PC-3 (cell line): ENCODE results near the gene MARK3. TPM values are rescaled to one million over a fixed set of nuclear protein-coding genes. Genes with fewer than 3 reads are reported as not detected.

Source experiments
- ATAC-seq: fragments of 200-7000 bp; cut with Tn5 transposase; 2 replicates; pipeline ENCODE4 v1.9.1; 2020; ENCODE audit warnings: mild to moderate bottlenecking, moderate library complexity
- BruUV-seq: library from RNA; stranded (reverse); fragments of 400-500 nt; replicated peaks from 2 replicates; lab custom pipeline; 2021; lab: Mats Ljungman, UMichigan
- CTCF ChIA-PET: fragments of 300-600 bp; sonication (Branson Sonifier 250); formaldehyde crosslinking; loops from one replicate; lab custom pipeline; 2022; ENCODE audit warnings: antibody characterized with exemption; lab: Charles Lee
- POLR2A ChIA-PET: fragments of 300-600 bp; sonication (Branson Sonifier 250); formaldehyde crosslinking; loops from one replicate; lab custom pipeline; 2022; ENCODE audit warnings: antibody characterized with exemption; ENCODE audit not compliant: unreplicated experiment; lab: Charles Lee
- DNase-seq: peaks from one replicate; pipeline ENCODE4 v3.0.0-alpha.2; 2015
- H2AFZ ChIP-seq: fragments of 300-600 bp; sonication (generic); 2 replicates; pipeline ENCODE4 v1.6.0; 2016; ENCODE audit warnings: antibody characterized with exemption, low read length
- H3F3A ChIP-seq: fragments of 300-600 bp; sonication (generic); one replicate; pipeline ENCODE4 v1.6.0; 2017; ENCODE audit warnings: antibody characterized with exemption, low read length, control low read depth, mild to moderate bottlenecking; ENCODE audit not compliant: unreplicated experiment
- H3K27ac ChIP-seq: fragments of 300-600 bp; sonication (generic); 2 replicates; pipeline ENCODE4 v1.5.1; 2016; ENCODE audit warnings: mild to moderate bottlenecking, low read length
- H3K27me3 ChIP-seq: fragments of 300-600 bp; sonication (generic); 2 replicates; pipeline ENCODE4 v1.6.1; 2016; ENCODE audit warnings: low read length, mixed read lengths
- H3K36me3 ChIP-seq: fragments of 300-600 bp; sonication (generic); 2 replicates; pipeline ENCODE4 v1.6.1; 2016; ENCODE audit warnings: low read depth, mixed run types, low read length, mixed read lengths
- H3K4me1 ChIP-seq: fragments of 300-600 bp; sonication (generic); 2 replicates; pipeline ENCODE4 v1.5.1; 2016; ENCODE audit warnings: low read length; ENCODE audit not compliant: insufficient read depth
- H3K4me2 ChIP-seq: fragments of 300-600 bp; sonication (generic); 2 replicates; pipeline ENCODE4 v1.6.0; 2016; ENCODE audit warnings: low read length
- H3K4me3 ChIP-seq: fragments of 300-600 bp; sonication (generic); 2 replicates; pipeline ENCODE4 v1.5.1; 2016; ENCODE audit warnings: mild to moderate bottlenecking, low read length, mixed read lengths
- H3K79me2 ChIP-seq: fragments of 300-600 bp; sonication (generic); 2 replicates; pipeline ENCODE4 v1.6.1; 2017; ENCODE audit warnings: low read length, mixed read lengths
- H3K9ac ChIP-seq: fragments of 300-600 bp; sonication (generic); 2 replicates; pipeline ENCODE4 v1.6.0; 2016; ENCODE audit warnings: mild to moderate bottlenecking, low read length
- H3K9me2 ChIP-seq: fragments of 300-600 bp; sonication (generic); replicated peaks from 2 replicates; pipeline ENCODE4 v1.6.1; 2016; ENCODE audit warnings: mixed run types, low read length, mixed read lengths
- H3K9me3 ChIP-seq: fragments of 300-600 bp; sonication (generic); 2 replicates; pipeline ENCODE4 v1.6.1; 2016; ENCODE audit warnings: low read length, mixed read lengths
- H4K20me1 ChIP-seq: fragments of 300-600 bp; sonication (generic); 2 replicates; pipeline ENCODE4 v1.6.1; 2016; ENCODE audit warnings: low read length, mixed read lengths
- CTCF ChIP-seq: fragments of 300-600 bp; sonication (generic); conservative IDR thresholded peaks from 2 replicates; pipeline ENCODE4 v1.5.1; 2017; ENCODE audit warnings: antibody characterized with exemption, low read depth, mild to moderate bottlenecking, low read length
- EZH2 ChIP-seq: fragments of 300-600 bp; sonication (generic); IDR thresholded peaks from one replicate; pipeline ENCODE4 v1.6.1; 2017; ENCODE audit warnings: antibody characterized with exemption, mild to moderate bottlenecking, low read length; ENCODE audit not compliant: unreplicated experiment
- EZH2phosphoT487 ChIP-seq: fragments of 300-600 bp; sonication (generic); IDR thresholded peaks from 2 replicates; pipeline ENCODE4 v1.6.1; 2018; ENCODE audit warnings: mild to moderate bottlenecking, antibody characterized with exemption, low read length, borderline replicate concordance
- intact Hi-C: fragments of 100-400 bp; cut with micrococcal nuclease; formaldehyde crosslinking; loops from 2 replicates; pipeline ENCODE4 v1.9.0; 2023
- total RNA-seq: library from RNA; depleted of rRNA; stranded (reverse); fragments of >200 nt; gene quantifications from 2 replicates; pipeline ENCODE4 v1.2.3, GENCODE V29; 2014

The MARK3 gene
- total RNA-seq, 1 experiment from 2014 or later, result 69.9 TPM

- intact Hi-C loops, result no loop called here
- ATAC-seq (peak; percentile 50), DNase-seq (peak; percentile 38)
- Histone ChIP-seq H3K4me1 (no peaks in the 10 kb centered on the region), H3K36me3 (peaks cover 13% of the 10 kb centered on the region; the same call in 1 of the 2 replicates), H3K4me2 (no peak overlapping the region), H3K9me2 (no peaks in the 10 kb centered on the region), H3K27me3 (no peaks in the 10 kb centered on the region), H3K27ac (no peak overlapping the region), H3K9me3 (no peaks in the 10 kb centered on the region), H3K4me3 (no peak overlapping the region), H3K9ac (no peak overlapping the region), H3F3A (no peaks in the 10 kb centered on the region), H2AFZ (no peak overlapping the region), H3K79me2 (peaks cover 62% of the 10 kb centered on the region), H4K20me1 (peaks cover 10% of the 10 kb centered on the region)
- TF ChIP-seq EZH2phosphoT487, result no peak
- TF ChIP-seq EZH2, result no peak
- TF ChIP-seq CTCF, result no peak
- CTCF ChIA-PET, result no interaction called here
- POLR2A ChIA-PET, result no interaction called here
- BruUV-seq, result no TSS peak
Measured at GRCh38 chr14:103448097-103448496, 62.9 kb downstream of the MARK3 start.

- no peak overlapping the region for H3K4me3 ChIP-seq
- no peak overlapping the region for H3K9ac ChIP-seq
- no peaks in the 10 kb centered on the region for H3K9me2 ChIP-seq
- no peak for DNase-seq
- no peak for ATAC-seq
- H3K27ac ChIP-seq, result no peak overlapping the region
- H3K79me2 ChIP-seq, result peaks cover 59% of the 10 kb centered on the region
- H3K9me3 ChIP-seq, result no peaks in the 10 kb centered on the region
- CTCF ChIA-PET, result no interaction called here
- H3F3A ChIP-seq, result no peaks in the 10 kb centered on the region
- no TSS peak for BruUV-seq
- peaks cover 10% of the 10 kb centered on the region for H4K20me1 ChIP-seq
- no peak overlapping the region for H3K4me2 ChIP-seq
- intact Hi-C loops, result no loop called here
- H2AFZ ChIP-seq, result no peak overlapping the region
- no peaks in the 10 kb centered on the region for H3K4me1 ChIP-seq
- no peaks in the 10 kb centered on the region for H3K27me3 ChIP-seq
- no peak for TF ChIP-seq EZH2
- TF ChIP-seq EZH2phosphoT487, result no peak
- TF ChIP-seq CTCF, result no peak
- POLR2A ChIA-PET, result no interaction called here
- H3K36me3 ChIP-seq, result peaks cover 14% of the 10 kb centered on the region; the same call in 1 of the 2 replicates
Measured at GRCh38 chr14:103449634-103450161, 64.5 kb downstream of the MARK3 start.

- Histone ChIP-seq H3K4me2 (no peak overlapping the region), H3K79me2 (peaks cover 54% of the 10 kb centered on the region), H2AFZ (no peak overlapping the region), H3K9me2 (no peaks in the 10 kb centered on the region), H4K20me1 (peaks cover 10% of the 10 kb centered on the region), H3K4me1 (no peaks in the 10 kb centered on the region), H3F3A (no peaks in the 10 kb centered on the region), H3K36me3 (peaks cover 14% of the 10 kb centered on the region; the same call in 1 of the 2 replicates), H3K9me3 (no peaks in the 10 kb centered on the region), H3K4me3 (no peak overlapping the region), H3K9ac (no peak overlapping the region), H3K27ac (no peak overlapping the region), H3K27me3 (no peaks in the 10 kb centered on the region)
- no TSS peak for BruUV-seq
- intact Hi-C loops, result no loop called here
- ATAC-seq (no peak), DNase-seq (no peak)
- TF ChIP-seq CTCF (no peak), EZH2 (no peak), EZH2phosphoT487 (no peak)
- ChIA-PET POLR2A (no interaction called here), CTCF (no interaction called here)
Measured at GRCh38 chr14:103450416-103450815, 65.2 kb downstream of the MARK3 start.
